Ascending aorta (tissue), 2 donors: ENCODE results near the gene RSAD1. TPM values are rescaled to one million over a fixed set of nuclear protein-coding genes. Genes with fewer than 3 reads are reported as not detected.

Source experiments
- DNase-seq, 2 donors: peaks; one replicate each; pipeline ENCODE4 v3.0.0-alpha.2; 2019; ENCODE audit warnings: low spot score in 2 of 2
- H3K27ac ChIP-seq, 2 donors: fragments of 200-600 bp; sonication (generic); one replicate each; pipeline ENCODE4 v1.5.1; 2016 to 2017; ENCODE audit warnings: mild to moderate bottlenecking in 1 of 2
- H3K27me3 ChIP-seq: fragments of 200-600 bp; sonication (generic); one replicate; pipeline ENCODE4 v1.5.1; 2017
- H3K36me3 ChIP-seq, 2 donors: fragments of 200-600 bp; sonication (generic); one replicate each; pipeline ENCODE4 v1.5.1; 2016
- H3K4me1 ChIP-seq, 2 donors: fragments of 200-600 bp; sonication (generic); one replicate each; pipeline ENCODE4 v1.5.1; 2016 to 2017; ENCODE audit warnings: mild to moderate bottlenecking in 1 of 2
- H3K4me3 ChIP-seq, 2 donors: fragments of 200-600 bp; sonication (generic); one replicate each; pipeline ENCODE4 v1.5.1; 2016 to 2017; ENCODE audit warnings: mild to moderate bottlenecking in 1 of 2
- H3K9me3 ChIP-seq, 2 donors: fragments of 200-600 bp; sonication (generic); one replicate each; pipeline ENCODE4 v1.5.1; 2016
- CTCF ChIP-seq, 3 experiments: fragments of 200-600 bp in 2 of 3; fragments of 450-650 bp in 1 of 3; sonication (generic) in 2 of 3; IDR thresholded peaks; one replicate each; pipeline ENCODE4 v1.5.1; 2016 to 2019; ENCODE audit warnings: antibody characterized with exemption in 3 of 3, mild to moderate bottlenecking in 1 of 3, moderate library complexity in 1 of 3
- intact Hi-C: fragments of 100-400 bp; cut with DNase I; formaldehyde crosslinking; loops from one replicate; pipeline ENCODE4 v1.15.1; 2023
- total RNA-seq: library from RNA; depleted of rRNA; stranded (reverse); fragments of >200 nt; gene quantifications from one replicate; pipeline ENCODE4 v1.1.0, GENCODE V29; 2016

Gene RSAD1
- total RNA-seq, 1 donor from 2014 or later: 36.7 TPM

- Histone ChIP-seq H3K9me3 (no peaks in the 10 kb centered on the region), H3K36me3 (no peaks in the 10 kb centered on the region), H3K27ac (no peak overlapping the region), H3K4me3 (no peak overlapping the region), H3K4me1 (no peaks in the 10 kb centered on the region), H3K27me3 (no peaks in the 10 kb centered on the region)
- DNase-seq: no peak
- intact Hi-C loops: no loop called here
- TF ChIP-seq CTCF (IDR thresholded peaks at IDR 0.05): no peak
Measured at GRCh38 chr17:50439008-50439407, 39.7 kb upstream of the RSAD1 start.

- H3K36me3 ChIP-seq: no peaks in the 10 kb centered on the region
- no peak overlapping the region for H3K27ac ChIP-seq
- TF ChIP-seq CTCF (IDR thresholded peaks at IDR 0.05): no peak
- DNase-seq: no peak
- no peak overlapping the region for H3K4me3 ChIP-seq
- intact Hi-C loops: no loop called here
- H3K27me3 ChIP-seq: no peaks in the 10 kb centered on the region
- H3K4me1 ChIP-seq: no peaks in the 10 kb centered on the region
- H3K9me3 ChIP-seq: no peaks in the 10 kb centered on the region
Measured at GRCh38 chr17:50440172-50440837, 38.4 kb upstream of the RSAD1 start.

GRCh38 chr17:50440838-50441829 lies 37.5 kb upstream of the RSAD1 start:
- no peaks in the 10 kb centered on the region for H3K4me1 ChIP-seq
- H3K9me3 ChIP-seq: no peaks in the 10 kb centered on the region
- intact Hi-C loops: no loop called here
- no peak overlapping the region for H3K27ac ChIP-seq
- no peak overlapping the region for H3K4me3 ChIP-seq
- H3K36me3 ChIP-seq: no peaks in the 10 kb centered on the region
- H3K27me3 ChIP-seq: no peaks in the 10 kb centered on the region
- no peak for DNase-seq
- TF ChIP-seq CTCF (IDR thresholded peaks at IDR 0.05): no peak

GRCh38 chr17:50443505-50443974 lies 35.1 kb upstream of the RSAD1 start:
- Histone ChIP-seq H3K4me1 (no peaks in the 10 kb centered on the region), H3K27me3 (no peaks in the 10 kb centered on the region), H3K9me3 (no peaks in the 10 kb centered on the region), H3K36me3 (no peaks in the 10 kb centered on the region), H3K4me3 (no peak overlapping the region), H3K27ac (no peak overlapping the region)
- TF ChIP-seq CTCF (IDR thresholded peaks at IDR 0.05): no peak
- DNase-seq: no peak
- intact Hi-C loops: no loop called here

GRCh38 chr17:50444841-50445715 lies 33.6 kb upstream of the RSAD1 start:
- Histone ChIP-seq H3K4me3 (no peak overlapping the region), H3K36me3 (no peaks in the 10 kb centered on the region)
- intact Hi-C loops: no loop called here

More at GRCh38 chr17:50444841-50445715, 33.6 kb upstream of the RSAD1 start:
- Histone ChIP-seq H3K4me1 (no peaks in the 10 kb centered on the region), H3K27ac (no peak overlapping the region), H3K9me3 (no peaks in the 10 kb centered on the region), H3K27me3 (no peaks in the 10 kb centered on the region)
- no peak for TF ChIP-seq CTCF (IDR thresholded peaks at IDR 0.05)
- DNase-seq: no peak
